ENCODE data around the gene FAM114A2.

- TF ChIP-seq CTCF (conservative IDR thresholded peaks at IDR 0.05; ENCODE audit: low read length) (no peak), EZH2phosphoT487 (IDR thresholded peaks at IDR 0.05; ENCODE audit: borderline replicate concordance, low read depth, low read length) (no peak)
Observed at GRCh38 chr5:153969563-153969895, 69.2 kb downstream of the FAM114A2 start.

All from OCI-LY7 (cell line).